ENCODE measurements around the gene MTCL1.

The MTCL1 gene

GRCh38 chr18:8841781-8842485 lies 136.6 kb downstream of the MTCL1 start:
- H3K27ac Mint-ChIP-seq (ENCODE audit: low read depth): no peak overlapping the region
- peaks cover 4% of the 10 kb centered on the region for H3K9me3 Mint-ChIP-seq
- ATAC-seq (replicated peaks; ENCODE audit: extremely low read depth, poor library complexity, severe bottlenecking): no peak
- DNase-seq (ENCODE audit: low spot score in 2 of 2): no peak
- H3K4me1 Mint-ChIP-seq: no peaks in the 10 kb centered on the region
- H3K4me3 Mint-ChIP-seq: no peak overlapping the region
- H3K36me3 Mint-ChIP-seq (ENCODE audit: insufficient read depth): no peaks in the 10 kb centered on the region
- H3K27me3 Mint-ChIP-seq: peaks cover 48% of the 10 kb centered on the region

DNA sequence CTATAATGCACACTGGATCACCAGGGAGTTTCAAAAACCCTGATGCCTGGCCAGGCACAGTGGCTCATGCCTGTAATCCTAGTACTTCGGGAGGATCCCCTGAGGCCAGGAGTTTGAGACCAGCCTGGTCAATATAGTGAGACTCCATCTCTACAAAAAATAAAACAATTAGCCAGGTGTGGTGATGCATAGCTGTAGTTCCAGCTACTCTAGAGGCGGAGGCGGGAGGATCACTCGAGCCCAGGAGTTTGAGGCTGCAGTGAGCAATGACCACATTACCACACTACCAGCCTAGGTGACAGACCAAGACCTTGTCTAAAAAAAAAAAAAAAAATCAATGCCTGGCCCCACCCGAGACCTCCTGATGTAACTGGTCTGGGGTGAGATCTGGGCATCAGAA lies 137.2 kb downstream of the MTCL1 start:
- H3K4me1 Mint-ChIP-seq: no peaks in the 10 kb centered on the region
- DNase-seq (ENCODE audit: low spot score in 2 of 2) (no peak), ATAC-seq (replicated peaks; ENCODE audit: extremely low read depth, poor library complexity, severe bottlenecking) (no peak)
- no peaks in the 10 kb centered on the region for H3K36me3 Mint-ChIP-seq (ENCODE audit: insufficient read depth)
- no peak overlapping the region for H3K4me3 Mint-ChIP-seq
- no peaks in the 10 kb centered on the region for H3K9me3 Mint-ChIP-seq
- H3K27me3 Mint-ChIP-seq: peaks cover 48% of the 10 kb centered on the region
- H3K27ac Mint-ChIP-seq (ENCODE audit: low read depth): no peak overlapping the region

GRCh38 chr18:8843005-8843404 lies 137.6 kb downstream of the MTCL1 start:
- ATAC-seq (replicated peaks; ENCODE audit: extremely low read depth, poor library complexity, severe bottlenecking) (no peak), DNase-seq (ENCODE audit: low spot score in 2 of 2) (no peak)
- Mint-ChIP-seq H3K27me3 (peaks cover 49% of the 10 kb centered on the region), H3K27ac (ENCODE audit: low read depth) (no peak overlapping the region), H3K36me3 (ENCODE audit: insufficient read depth) (no peaks in the 10 kb centered on the region), H3K4me1 (no peaks in the 10 kb centered on the region), H3K9me3 (no peaks in the 10 kb centered on the region), H3K4me3 (no peak overlapping the region)

DNA sequence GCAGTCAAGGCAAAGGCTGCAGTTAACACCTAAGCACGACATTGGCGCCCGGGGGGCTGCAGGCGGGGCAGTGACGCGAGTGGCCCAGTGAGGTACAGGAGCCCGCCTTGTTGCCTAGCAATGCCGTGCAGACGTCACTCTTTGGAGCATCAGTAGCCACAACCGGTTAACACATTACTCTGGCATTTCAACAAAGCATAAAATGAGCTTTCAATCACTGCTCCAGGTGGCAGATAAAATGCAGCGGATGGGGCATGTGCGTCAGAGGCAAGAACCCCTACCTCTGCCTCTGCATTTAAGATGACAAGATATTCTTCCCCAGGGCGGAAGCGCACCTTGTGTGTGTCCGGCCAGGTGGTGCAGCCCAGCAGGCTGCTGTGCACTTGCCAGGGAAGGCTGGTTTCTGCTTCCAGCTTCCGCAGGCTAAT lies 139.4 kb downstream of the MTCL1 start:
- no peak for ATAC-seq (replicated peaks; ENCODE audit: extremely low read depth, poor library complexity, severe bottlenecking)
- no peaks in the 10 kb centered on the region for H3K9me3 Mint-ChIP-seq

GRCh38 chr18:8845506-8845905 lies 140.2 kb downstream of the MTCL1 start:
- H3K4me1 Mint-ChIP-seq: no peaks in the 10 kb centered on the region
- no peak overlapping the region for H3K27ac Mint-ChIP-seq (ENCODE audit: low read depth)
- H3K4me3 Mint-ChIP-seq: no peak overlapping the region
- ATAC-seq (replicated peaks; ENCODE audit: extremely low read depth, poor library complexity, severe bottlenecking) (no peak), DNase-seq (ENCODE audit: low spot score in 2 of 2) (no peak)
- H3K9me3 Mint-ChIP-seq: no peaks in the 10 kb centered on the region
- H3K27me3 Mint-ChIP-seq: peaks cover 68% of the 10 kb centered on the region
- H3K36me3 Mint-ChIP-seq (ENCODE audit: insufficient read depth): no peaks in the 10 kb centered on the region

More for the DNA sequence above, 139.4 kb downstream of the MTCL1 start:
- Mint-ChIP-seq H3K27ac (ENCODE audit: low read depth) (no peak overlapping the region), H3K36me3 (ENCODE audit: insufficient read depth) (no peaks in the 10 kb centered on the region), H3K4me1 (no peaks in the 10 kb centered on the region), H3K4me3 (no peak overlapping the region), H3K27me3 (peaks cover 60% of the 10 kb centered on the region)
- DNase-seq (ENCODE audit: low spot score in 2 of 2): no peak

GRCh38 chr18:8847066-8847755 lies 141.9 kb downstream of the MTCL1 start:
- ATAC-seq (replicated peaks; ENCODE audit: extremely low read depth, poor library complexity, severe bottlenecking) (no peak), DNase-seq (ENCODE audit: low spot score in 2 of 2) (no peak)
- Mint-ChIP-seq H3K9me3 (no peaks in the 10 kb centered on the region), H3K27ac (ENCODE audit: low read depth) (no peak overlapping the region), H3K4me3 (no peak overlapping the region), H3K4me1 (no peaks in the 10 kb centered on the region), H3K36me3 (ENCODE audit: insufficient read depth) (no peaks in the 10 kb centered on the region), H3K27me3 (peaks cover 67% of the 10 kb centered on the region)

GRCh38 chr18:8847900-8848299 lies 142.5 kb downstream of the MTCL1 start:
- no peaks in the 10 kb centered on the region for H3K4me1 Mint-ChIP-seq
- H3K9me3 Mint-ChIP-seq: no peaks in the 10 kb centered on the region
- DNase-seq (ENCODE audit: low spot score in 2 of 2): no peak
- H3K36me3 Mint-ChIP-seq (ENCODE audit: insufficient read depth): no peaks in the 10 kb centered on the region
- ATAC-seq (replicated peaks; ENCODE audit: extremely low read depth, poor library complexity, severe bottlenecking): no peak
- no peak overlapping the region for H3K4me3 Mint-ChIP-seq
- H3K27ac Mint-ChIP-seq (ENCODE audit: low read depth): no peak overlapping the region
- H3K27me3 Mint-ChIP-seq: peaks cover 62% of the 10 kb centered on the region

GRCh38 chr18:8848541-8848940 lies 143.2 kb downstream of the MTCL1 start:
- no peak for DNase-seq (ENCODE audit: low spot score in 2 of 2)
- Mint-ChIP-seq H3K4me1 (no peaks in the 10 kb centered on the region), H3K4me3 (no peak overlapping the region), H3K27me3 (peaks cover 58% of the 10 kb centered on the region), H3K27ac (ENCODE audit: low read depth) (no peak overlapping the region), H3K36me3 (ENCODE audit: insufficient read depth) (no peaks in the 10 kb centered on the region), H3K9me3 (no peaks in the 10 kb centered on the region)
- ATAC-seq (replicated peaks; ENCODE audit: extremely low read depth, poor library complexity, severe bottlenecking): no peak

GRCh38 chr18:8849696-8850095 lies 144.3 kb downstream of the MTCL1 start:
- no peak for ATAC-seq (replicated peaks; ENCODE audit: extremely low read depth, poor library complexity, severe bottlenecking)
- DNase-seq (ENCODE audit: low spot score in 2 of 2): no peak
- H3K27me3 Mint-ChIP-seq: peaks cover 58% of the 10 kb centered on the region
- H3K4me3 Mint-ChIP-seq: no peak overlapping the region
- H3K36me3 Mint-ChIP-seq (ENCODE audit: insufficient read depth): no peaks in the 10 kb centered on the region
- no peaks in the 10 kb centered on the region for H3K4me1 Mint-ChIP-seq
- H3K27ac Mint-ChIP-seq (ENCODE audit: low read depth): no peak overlapping the region
- H3K9me3 Mint-ChIP-seq: no peaks in the 10 kb centered on the region

- H3K36me3 Mint-ChIP-seq (ENCODE audit: insufficient read depth): no peaks in the 10 kb centered on the region
- no peaks in the 10 kb centered on the region for H3K4me1 Mint-ChIP-seq
- no peak overlapping the region for H3K4me3 Mint-ChIP-seq
- peaks cover 54% of the 10 kb centered on the region for H3K27me3 Mint-ChIP-seq
- H3K9me3 Mint-ChIP-seq: no peaks in the 10 kb centered on the region
- ATAC-seq (replicated peaks; ENCODE audit: extremely low read depth, poor library complexity, severe bottlenecking): no peak
- H3K27ac Mint-ChIP-seq (ENCODE audit: low read depth): no peak overlapping the region
- no peak for DNase-seq (ENCODE audit: low spot score in 2 of 2)
These were observed 146.3 kb downstream of the MTCL1 start for GRCh38 chr18:8851659-8852058.

DNA sequence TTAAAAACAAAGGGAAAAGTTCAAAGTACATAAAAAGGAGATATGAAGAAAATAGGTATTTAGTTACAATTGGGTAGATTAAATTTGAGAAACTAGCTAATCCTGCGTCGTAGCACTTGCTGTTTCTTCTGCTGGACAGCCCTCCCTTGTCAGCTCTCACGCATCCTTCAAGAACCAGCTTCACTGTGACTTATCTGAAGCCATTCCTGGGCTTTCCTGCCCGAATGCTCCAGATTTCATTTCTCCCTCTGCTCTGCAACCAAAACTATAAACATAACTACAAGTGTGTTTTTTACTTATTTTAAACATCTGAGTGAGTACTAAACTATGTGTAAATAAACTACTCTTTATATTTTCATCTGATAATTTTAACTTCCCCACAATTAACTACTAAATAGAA lies 149.2 kb downstream of the MTCL1 start:
- no peak overlapping the region for H3K27ac Mint-ChIP-seq (ENCODE audit: low read depth)
- no peaks in the 10 kb centered on the region for H3K9me3 Mint-ChIP-seq
- no peak for DNase-seq (ENCODE audit: low spot score in 2 of 2)
- peaks cover 33% of the 10 kb centered on the region for H3K27me3 Mint-ChIP-seq
- no peak for ATAC-seq (replicated peaks; ENCODE audit: extremely low read depth, poor library complexity, severe bottlenecking)
- H3K4me1 Mint-ChIP-seq: no peaks in the 10 kb centered on the region
- no peaks in the 10 kb centered on the region for H3K36me3 Mint-ChIP-seq (ENCODE audit: insufficient read depth)
- H3K4me3 Mint-ChIP-seq: no peak overlapping the region

- no peak for DNase-seq (ENCODE audit: low spot score in 2 of 2)
- H3K9me3 Mint-ChIP-seq: no peaks in the 10 kb centered on the region
- H3K4me1 Mint-ChIP-seq: no peaks in the 10 kb centered on the region
- H3K4me3 Mint-ChIP-seq: no peak overlapping the region
- H3K27me3 Mint-ChIP-seq: peaks cover 29% of the 10 kb centered on the region
- H3K27ac Mint-ChIP-seq (ENCODE audit: low read depth): no peak overlapping the region
- H3K36me3 Mint-ChIP-seq (ENCODE audit: insufficient read depth): no peaks in the 10 kb centered on the region
- ATAC-seq (replicated peaks; ENCODE audit: extremely low read depth, poor library complexity, severe bottlenecking): no peak
These were observed 149.6 kb downstream of the MTCL1 start for GRCh38 chr18:8854962-8855361.

GRCh38 chr18:8856212-8856611 lies 150.9 kb downstream of the MTCL1 start:
- H3K36me3 Mint-ChIP-seq (ENCODE audit: insufficient read depth): no peaks in the 10 kb centered on the region
- H3K4me3 Mint-ChIP-seq: no peak overlapping the region
- no peak for DNase-seq (ENCODE audit: low spot score in 2 of 2)
- peaks cover 20% of the 10 kb centered on the region for H3K27me3 Mint-ChIP-seq
- ATAC-seq (replicated peaks; ENCODE audit: extremely low read depth, poor library complexity, severe bottlenecking): no peak
- no peaks in the 10 kb centered on the region for H3K4me1 Mint-ChIP-seq
- H3K9me3 Mint-ChIP-seq: no peaks in the 10 kb centered on the region
- H3K27ac Mint-ChIP-seq (ENCODE audit: low read depth): no peak overlapping the region
